Measurements from ENCODE around the gene FFAR3.

DNA sequence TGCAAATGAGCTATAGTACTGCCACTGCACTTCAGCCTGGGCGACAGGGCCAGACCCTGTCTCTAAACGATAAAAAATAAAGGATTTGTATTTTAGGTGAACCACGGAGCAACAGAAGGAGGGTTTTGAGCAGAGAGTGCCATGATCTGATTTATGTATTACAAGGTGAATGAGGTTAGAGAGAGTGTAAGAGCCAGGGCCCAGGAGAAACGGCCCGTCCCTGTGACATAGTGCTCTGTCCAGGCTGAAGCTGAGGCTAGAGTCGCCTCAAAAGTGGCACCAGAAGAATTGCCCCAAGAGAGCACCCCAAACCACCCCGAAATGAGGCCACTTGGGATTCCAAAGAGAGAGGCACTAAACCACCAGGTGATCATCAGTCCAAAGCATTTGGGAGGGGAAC, 49.4 kb upstream of the FFAR3 start:
- TF ChIP-seq ZEB2 (IDR thresholded peaks at IDR 0.05): no peak
- TF ChIP-seq MNT (conservative IDR thresholded peaks at IDR 0.05): no peak
- TF ChIP-seq BRD4 (IDR thresholded peaks at IDR 0.05): no peak
- TF ChIP-seq, protein P1, sequence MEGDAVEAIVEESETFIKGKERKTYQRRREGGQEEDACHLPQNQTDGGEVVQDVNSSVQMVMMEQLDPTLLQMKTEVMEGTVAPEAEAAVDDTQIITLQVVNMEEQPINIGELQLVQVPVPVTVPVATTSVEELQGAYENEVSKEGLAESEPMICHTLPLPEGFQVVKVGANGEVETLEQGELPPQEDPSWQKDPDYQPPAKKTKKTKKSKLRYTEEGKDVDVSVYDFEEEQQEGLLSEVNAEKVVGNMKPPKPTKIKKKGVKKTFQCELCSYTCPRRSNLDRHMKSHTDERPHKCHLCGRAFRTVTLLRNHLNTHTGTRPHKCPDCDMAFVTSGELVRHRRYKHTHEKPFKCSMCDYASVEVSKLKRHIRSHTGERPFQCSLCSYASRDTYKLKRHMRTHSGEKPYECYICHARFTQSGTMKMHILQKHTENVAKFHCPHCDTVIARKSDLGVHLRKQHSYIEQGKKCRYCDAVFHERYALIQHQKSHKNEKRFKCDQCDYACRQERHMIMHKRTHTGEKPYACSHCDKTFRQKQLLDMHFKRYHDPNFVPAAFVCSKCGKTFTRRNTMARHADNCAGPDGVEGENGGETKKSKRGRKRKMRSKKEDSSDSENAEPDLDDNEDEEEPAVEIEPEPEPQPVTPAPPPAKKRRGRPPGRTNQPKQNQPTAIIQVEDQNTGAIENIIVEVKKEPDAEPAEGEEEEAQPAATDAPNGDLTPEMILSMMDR (IDR thresholded peaks at IDR 0.05 in 2 of 3, conservative IDR thresholded peaks at IDR 0.05 in 1 of 3; ENCODE audit: insufficient read depth in 2 of 3, low read depth in 1 of 3, low read length in 3 of 3): no peak
- no peak for TF ChIP-seq ZNF316 (IDR thresholded peaks at IDR 0.05)
